K562 (cell line): ENCODE results near the gene NOSIP. TPM values are rescaled to one million over a fixed set of nuclear protein-coding genes. Genes with fewer than 3 reads are reported as not detected.

Source experiments
- BHLHE40 ChIP-seq: IDR thresholded peaks from 2 replicates; pipeline ENCODE4 v1.6.1; 2011; ENCODE audit warnings: low read length, improper control_type of control experiment
- CBX3 ChIP-seq, 2 experiments: IDR thresholded peaks; 1 replicate in 1 of 2; 2 replicates in 1 of 2; pipeline ENCODE4 v1.6.1; 2012; ENCODE audit warnings: inconsistent platforms in 2 of 2, low read length in 2 of 2, borderline replicate concordance in 1 of 2, control low read depth in 1 of 2
- CCNT2 ChIP-seq: IDR thresholded peaks from 2 replicates; pipeline ENCODE4 v1.6.1; 2011; ENCODE audit warnings: borderline replicate concordance, low read depth, mild to moderate bottlenecking, moderate library complexity, mixed read lengths, low read length; ENCODE audit not compliant: insufficient read length; ENCODE audit errors: extremely low read depth
- E2F3 ChIP-seq: fragments of 250-450 bp; sonication (Bioruptor Pico); IDR thresholded peaks from 2 replicates; pipeline ENCODE4 v1.4.0; 2020; ENCODE audit warnings: mild to moderate bottlenecking
- ETV5 ChIP-seq: sonication (generic); formaldehyde crosslinking; IDR thresholded peaks from 2 replicates; pipeline ENCODE4 v1.4.0; 2020; ENCODE audit warnings: low read depth, mild to moderate bottlenecking, missing genetic modification reagents
- GABPB1 ChIP-seq: sonication (generic); formaldehyde crosslinking; IDR thresholded peaks from 2 replicates; pipeline ENCODE4 v1.8.0; 2022; ENCODE audit warnings: mild to moderate bottlenecking, missing genetic modification reagents
- HMG20A ChIP-seq: fragments of 450-650 bp; formaldehyde crosslinking; conservative IDR thresholded peaks from 2 replicates; pipeline ENCODE4 v1.4.0; 2020; ENCODE audit warnings: mild to moderate bottlenecking, mixed read lengths
- JUNB ChIP-seq: fragments of 450-650 bp; formaldehyde crosslinking; conservative IDR thresholded peaks from 2 replicates; pipeline ENCODE4 v1.4.0; 2020; ENCODE audit warnings: mild to moderate bottlenecking
- JUND ChIP-seq, 2 experiments: IDR thresholded peaks; 2 replicates in 1 of 2; 3 replicates in 1 of 2; pipeline ENCODE4 v1.6.1; 2011; ENCODE audit warnings: borderline replicate concordance in 2 of 2, low read depth in 2 of 2, low read length in 2 of 2, improper control_type of control experiment in 1 of 2, missing biosample characterization in 1 of 2, missing genetic modification characterization in 1 of 2, missing genetic modification reagents in 1 of 2
- KDM5B ChIP-seq: fragments of 200-600 bp; sonication (generic); IDR thresholded peaks from 2 replicates; pipeline ENCODE4 v1.6.1; 2012; ENCODE audit warnings: low read depth, mild to moderate bottlenecking, moderate library complexity, low read length, control low read depth, inconsistent platforms; ENCODE audit not compliant: insufficient replicate concordance
- L3MBTL2 ChIP-seq: fragments of 450-650 bp; IDR thresholded peaks from 2 replicates; pipeline ENCODE4 v1.6.1; 2016; ENCODE audit warnings: mild to moderate bottlenecking, moderate library complexity
- LARP7 ChIP-seq: fragments of 450-650 bp; IDR thresholded peaks from 2 replicates; pipeline ENCODE4 v1.6.1; 2016
- NCOA1 ChIP-seq: fragments of 450-650 bp; IDR thresholded peaks from 2 replicates; pipeline ENCODE4 v1.6.1; 2016; ENCODE audit warnings: low read depth
- NCOA6 ChIP-seq: fragments of 450-650 bp; IDR thresholded peaks from 2 replicates; pipeline ENCODE4 v1.6.1; 2017; ENCODE audit warnings: mild to moderate bottlenecking
- PHF20 ChIP-seq: fragments of 450-650 bp; IDR thresholded peaks from 2 replicates; pipeline ENCODE4 v1.6.1; 2018; ENCODE audit not compliant: partially characterized antibody
- RBM25 ChIP-seq: fragments of 200-400 bp; formaldehyde crosslinking; IDR thresholded peaks from 2 replicates; pipeline ENCODE4 v1.6.1; 2018; ENCODE audit warnings: low read length, low read depth, moderate library complexity; ENCODE audit not compliant: severe bottlenecking
- SMAD4 ChIP-seq: fragments of 250-450 bp; sonication (Bioruptor Pico); conservative IDR thresholded peaks from 2 replicates; pipeline ENCODE4 v1.8.0; 2021; ENCODE audit warnings: inconsistent platforms, mild to moderate bottlenecking, moderate library complexity
- SP1 ChIP-seq: sonication (generic); formaldehyde crosslinking; IDR thresholded peaks from 2 replicates; pipeline ENCODE4 v1.8.1; 2022; ENCODE audit warnings: mild to moderate bottlenecking, missing genetic modification reagents
- ZNF197 ChIP-seq: fragments of 200-800 bp; sonication (Bioruptor generic); IDR thresholded peaks from 2 replicates; pipeline ENCODE4 v1.6.1; 2016; ENCODE audit warnings: low read depth, missing genetic modification characterization, missing compliant biosample characterization
- ZNF24 ChIP-seq: fragments of 450-650 bp; IDR thresholded peaks from 2 replicates; pipeline ENCODE4 v1.6.1; 2016
- ZNF780A ChIP-seq: fragments of 250-450 bp; sonication (Bioruptor Pico); IDR thresholded peaks from 2 replicates; pipeline ENCODE4 v1.5.0; 2021; ENCODE audit warnings: mild to moderate bottlenecking
- polyA plus RNA-seq, 8 experiments: library from polyadenylated mRNA; depleted of rRNA in 4 of 8; stranded (reverse) in 5 of 8; unstranded in 3 of 8; fragments of >200 nt; fragmentation: Nextera tagmentation in 2 of 8; fragmentation: Illumina TruSeq in 1 of 8; extraction: Ambion mirVana in 2 of 8; extraction: Trizol in 1 of 8; gene quantifications; 2 replicates each; pipeline versions ENCODE4 v1.2.1 to v1.2.3, GENCODE V29; 2011 to 2014; ENCODE audit warnings: inconsistent platforms in 1 of 8, missing spikeins in 1 of 8
- total RNA-seq, 7 experiments: library from RNA; depleted of rRNA in 6 of 7; stranded (reverse); fragments of >200 nt in 6 of 7; fragmentation: Illumina TruSeq in 2 of 7; extraction: Trizol in 2 of 7; gene quantifications; 2 replicates each; pipeline versions ENCODE4 v1.2.1 to v1.2.3, GENCODE V29; 2011 to 2021; ENCODE audit warnings: low replicate concordance in 1 of 7
- TF ChIP-seq, protein P1 (sequence below): IDR thresholded peaks from 2 replicates; pipeline ENCODE4 v1.6.1; 2016; ENCODE audit warnings: missing genetic modification characterization, missing compliant biosample characterization
- TF ChIP-seq, protein P2 (sequence below), 2 experiments: IDR thresholded peaks; 2 replicates each; pipeline ENCODE4 v1.6.1; 2011; ENCODE audit warnings: borderline replicate concordance in 1 of 2, control low read depth in 1 of 2, low read depth in 1 of 2, low read length in 1 of 2, mild to moderate bottlenecking in 1 of 2, mixed read lengths in 1 of 2, moderate library complexity in 1 of 2; ENCODE audit not compliant: insufficient read depth in 1 of 2, insufficient read length in 1 of 2, poor library complexity in 1 of 2, severe bottlenecking in 1 of 2; ENCODE audit errors: extremely low read depth in 1 of 2

Gene NOSIP
- total and polyA plus RNA-seq, 9 of the 15 experiments (the other 6 are each of a cell fraction or from before 2014, with no cell fraction given) = 14.4 to 153 (median 79.9) TPM

GRCh38 chr19:49590071-49590970, 10.0 kb upstream of the NOSIP start (continued):
- TF ChIP-seq E2F3 (CRISPR knock-in tag) (peak; percentile 27; the same call in 1 of the 2 replicates), LARP7 (no peak), NCOA1 (peak; percentile 38; the same call in 1 of the 2 replicates), GABPB1 (CRISPR knock-in tag) (peak; percentile 76; the same call in 1 of the 2 replicates), ZNF197 (CRISPR knock-in tag) (no peak), PHF20 (peak; percentile 33), JUNB (CRISPR knock-in tag) (no peak), RBM25 (no peak), NCOA6 (no peak), ZNF24 (peak; percentile 43; the same call in 1 of the 2 replicates), JUND (IDR thresholded peaks at IDR 0.05; ENCODE audit: borderline replicate concordance, low read depth, low read length) (peak; percentile 29), JUND (tag; IDR thresholded peaks at IDR 0.05; ENCODE audit: borderline replicate concordance, low read depth, low read length) (no peak), ZNF780A (no peak), CBX3 (IDR thresholded peaks at IDR 0.05; ENCODE audit: borderline replicate concordance in 1 of 2, low read length in 2 of 2) (0 out of 3 replicates have a peak, but pooled peaks of 1 of the 2 experiments have one; percentile 11), HMG20A (CRISPR knock-in tag) (no peak), CCNT2 (peak; percentile 18), SP1 (peak; percentile 66; the same call in 1 of the 2 replicates), L3MBTL2 (peak; percentile 53; the same call in 1 of the 2 replicates), BHLHE40 (peak; percentile 38; the same call in 1 of the 2 replicates), ETV5 (CRISPR knock-in tag) (peak; percentile 74), KDM5B (peak; percentile 91), SMAD4 (CRISPR knock-in tag) (peak; percentile 33; the same call in 1 of the 2 replicates)
- TF ChIP-seq, protein P1, sequence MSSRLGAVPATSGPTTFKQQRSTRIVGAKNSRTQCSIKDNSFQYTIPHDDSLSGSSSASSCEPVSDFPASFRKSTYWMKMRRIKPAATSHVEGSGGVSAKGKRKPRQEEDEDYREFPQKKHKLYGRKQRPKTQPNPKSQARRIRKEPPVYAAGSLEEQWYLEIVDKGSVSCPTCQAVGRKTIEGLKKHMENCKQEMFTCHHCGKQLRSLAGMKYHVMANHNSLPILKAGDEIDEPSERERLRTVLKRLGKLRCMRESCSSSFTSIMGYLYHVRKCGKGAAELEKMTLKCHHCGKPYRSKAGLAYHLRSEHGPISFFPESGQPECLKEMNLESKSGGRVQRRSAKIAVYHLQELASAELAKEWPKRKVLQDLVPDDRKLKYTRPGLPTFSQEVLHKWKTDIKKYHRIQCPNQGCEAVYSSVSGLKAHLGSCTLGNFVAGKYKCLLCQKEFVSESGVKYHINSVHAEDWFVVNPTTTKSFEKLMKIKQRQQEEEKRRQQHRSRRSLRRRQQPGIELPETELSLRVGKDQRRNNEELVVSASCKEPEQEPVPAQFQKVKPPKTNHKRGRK (tag) = no peak
- TF ChIP-seq, protein P2, sequence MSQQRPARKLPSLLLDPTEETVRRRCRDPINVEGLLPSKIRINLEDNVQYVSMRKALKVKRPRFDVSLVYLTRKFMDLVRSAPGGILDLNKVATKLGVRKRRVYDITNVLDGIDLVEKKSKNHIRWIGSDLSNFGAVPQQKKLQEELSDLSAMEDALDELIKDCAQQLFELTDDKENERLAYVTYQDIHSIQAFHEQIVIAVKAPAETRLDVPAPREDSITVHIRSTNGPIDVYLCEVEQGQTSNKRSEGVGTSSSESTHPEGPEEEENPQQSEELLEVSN (IDR thresholded peaks at IDR 0.05; ENCODE audit: borderline replicate concordance in 1 of 2, extremely low read depth in 1 of 2, insufficient read depth in 1 of 2, insufficient read length in 1 of 2, low read depth in 1 of 2, low read length in 1 of 2, poor library complexity in 1 of 2, severe bottlenecking in 1 of 2) = peak in 1 of 2 experiments; percentile 32
